Erythroblast (primary cell): ENCODE measurements around the gene ITPR2.

ENCODE experiments used
- GATA1 ChIP-seq: IDR thresholded peaks from 2 replicates; pipeline ENCODE4 v1.6.1; 2011; ENCODE audit warnings: low read depth, mild to moderate bottlenecking, control low read depth, low read length, moderate library complexity
- POLR2A ChIP-seq: IDR thresholded peaks from 2 replicates; pipeline ENCODE4 v1.6.1; 2011; ENCODE audit warnings: mild to moderate bottlenecking, low read length

DNA sequence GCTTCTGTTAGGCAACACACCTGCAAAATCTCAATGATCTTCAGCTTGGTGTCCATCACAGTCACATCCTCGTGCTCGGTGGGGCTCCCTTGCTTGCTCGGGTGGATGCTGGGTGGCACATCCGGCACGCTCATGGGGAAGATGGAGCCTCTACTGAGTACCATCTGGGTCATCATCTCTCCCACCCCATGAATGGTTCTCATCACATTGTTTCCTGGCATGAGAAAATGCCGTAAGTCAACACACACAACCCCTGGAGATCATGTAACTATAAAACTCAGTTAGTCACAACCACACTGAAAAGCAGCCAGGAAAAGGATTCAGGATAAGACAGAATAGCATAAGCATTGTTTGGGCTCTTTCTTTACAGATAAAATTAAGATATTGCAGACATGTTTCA, 201.1 kb downstream of the ITPR2 start:
- no peak for TF ChIP-seq POLR2A
- no peak for TF ChIP-seq GATA1
